ENCODE measurements around the gene DDX56. TPM values are rescaled to one million over a fixed set of nuclear protein-coding genes. Genes with fewer than 3 reads are reported as not detected.

The DDX56 gene
- total RNA-seq, 1 experiment from 2014 or later: 147 TPM

DNA sequence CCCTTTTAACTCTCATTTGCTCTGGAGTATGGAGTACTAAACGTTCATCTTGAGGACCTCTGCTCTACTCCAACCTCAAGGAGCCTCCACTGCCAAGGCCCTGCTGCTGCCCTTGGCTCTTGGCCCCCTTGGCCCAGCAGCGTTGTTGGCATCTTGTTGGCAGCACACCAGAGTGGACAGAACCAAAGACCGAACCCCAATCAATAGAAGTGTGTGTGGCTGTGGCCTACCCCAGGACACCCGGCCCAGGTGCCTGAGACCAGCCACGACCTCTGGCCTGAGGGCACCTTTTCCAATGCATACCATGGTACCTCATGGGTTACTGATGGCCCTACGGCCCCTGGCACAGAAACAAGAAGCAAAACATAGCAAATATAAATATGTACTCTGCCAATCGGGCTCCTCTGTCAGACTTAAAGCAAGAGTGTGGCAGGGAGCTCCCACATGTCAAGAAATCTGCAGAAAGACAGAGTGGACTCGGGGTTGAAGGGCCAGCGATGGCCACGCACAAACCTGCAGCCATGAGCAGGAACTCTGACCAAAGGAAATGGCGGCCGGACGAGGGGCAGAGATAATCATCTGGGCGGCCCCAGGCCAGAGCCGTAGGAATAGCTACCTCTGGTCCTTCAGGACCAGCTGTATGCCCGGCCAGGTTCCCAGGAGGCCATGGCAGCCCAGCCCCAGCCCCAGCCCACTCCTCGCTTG lies 35.5 kb downstream of the DDX56 start:
- ATAC-seq (no peak), DNase-seq (ENCODE audit: low read depth, low spot score) (no peak)
- Histone ChIP-seq H3K36me3 (ENCODE audit: control insufficient read depth, insufficient read depth, low read length) (no peaks in the 10 kb centered on the region), H3K27ac (ENCODE audit: low read length) (no peak overlapping the region), H3K4me3 (ENCODE audit: low read depth in 2 of 2, low read length in 2 of 2) (no peak overlapping the region), H3K27me3 (ENCODE audit: control insufficient read depth, insufficient read depth, low read length) (no peaks in the 10 kb centered on the region), H3K9me3 (ENCODE audit: control insufficient read depth, insufficient read depth, low read depth, low read length) (no peaks in the 10 kb centered on the region), H3K4me1 (ENCODE audit: control insufficient read depth, insufficient read depth, low read length) (no peaks in the 10 kb centered on the region)
- ChIA-PET CTCF (no interaction called here), POLR2A (interaction anchor here (1.1 kb wide), 1 partner anchor 47 kb away, joined by 6 read pairs; no protein-coding TSS in a partner anchor)
- in situ Hi-C loops (cut with HindIII; ENCODE audit: low pct_unique_long_range_greater_than_20kb, low sequenced_read_pairs): no loop called here
- no TSS peak for BruUV-seq (replicated peaks)
- intact Hi-C loops (cut with micrococcal nuclease; ENCODE audit: unreplicated experiment): no loop called here
- TF ChIP-seq, protein P1, sequence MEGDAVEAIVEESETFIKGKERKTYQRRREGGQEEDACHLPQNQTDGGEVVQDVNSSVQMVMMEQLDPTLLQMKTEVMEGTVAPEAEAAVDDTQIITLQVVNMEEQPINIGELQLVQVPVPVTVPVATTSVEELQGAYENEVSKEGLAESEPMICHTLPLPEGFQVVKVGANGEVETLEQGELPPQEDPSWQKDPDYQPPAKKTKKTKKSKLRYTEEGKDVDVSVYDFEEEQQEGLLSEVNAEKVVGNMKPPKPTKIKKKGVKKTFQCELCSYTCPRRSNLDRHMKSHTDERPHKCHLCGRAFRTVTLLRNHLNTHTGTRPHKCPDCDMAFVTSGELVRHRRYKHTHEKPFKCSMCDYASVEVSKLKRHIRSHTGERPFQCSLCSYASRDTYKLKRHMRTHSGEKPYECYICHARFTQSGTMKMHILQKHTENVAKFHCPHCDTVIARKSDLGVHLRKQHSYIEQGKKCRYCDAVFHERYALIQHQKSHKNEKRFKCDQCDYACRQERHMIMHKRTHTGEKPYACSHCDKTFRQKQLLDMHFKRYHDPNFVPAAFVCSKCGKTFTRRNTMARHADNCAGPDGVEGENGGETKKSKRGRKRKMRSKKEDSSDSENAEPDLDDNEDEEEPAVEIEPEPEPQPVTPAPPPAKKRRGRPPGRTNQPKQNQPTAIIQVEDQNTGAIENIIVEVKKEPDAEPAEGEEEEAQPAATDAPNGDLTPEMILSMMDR (IDR thresholded peaks at IDR 0.05): no peak
- TF ChIP-seq REST (IDR thresholded peaks at IDR 0.05; ENCODE audit: insufficient read depth in 1 of 2, low read depth in 2 of 2, low read length in 1 of 2): no peak
- no peak for TF ChIP-seq SIN3A (IDR thresholded peaks at IDR 0.05; ENCODE audit: borderline replicate concordance, insufficient read depth, low read depth, low read length)
- TF ChIP-seq TCF7L2 (IDR thresholded peaks at IDR 0.05; ENCODE audit: low read depth, low read length): no peak
- no peak for TF ChIP-seq POLR2AphosphoS5 (IDR thresholded peaks at IDR 0.05; ENCODE audit: low read depth, low read length)

DNA sequence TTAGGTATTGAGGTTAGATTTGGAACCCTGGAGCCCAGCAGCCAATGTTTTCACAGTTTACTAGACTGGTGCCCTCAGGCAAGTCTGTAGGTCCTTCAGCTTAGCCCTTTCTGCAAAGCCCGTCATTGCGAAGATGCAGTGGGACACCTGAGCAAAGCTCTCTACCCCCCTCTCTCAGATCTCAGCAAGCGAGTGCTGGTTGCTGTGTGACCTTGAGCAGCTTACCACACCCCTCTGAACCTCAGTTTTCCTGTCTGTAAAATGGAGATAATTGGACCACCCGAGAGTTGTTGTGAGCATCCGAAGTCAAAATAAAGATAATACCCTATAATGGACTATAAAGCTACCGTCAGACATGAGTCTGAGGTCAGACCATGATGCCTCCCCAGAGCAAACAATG lies 36.3 kb downstream of the DDX56 start:
- no peak for TF ChIP-seq REST (IDR thresholded peaks at IDR 0.05; ENCODE audit: insufficient read depth in 1 of 2, low read depth in 2 of 2, low read length in 1 of 2)
- TF ChIP-seq, protein P1 (IDR thresholded peaks at IDR 0.05): no peak
- TF ChIP-seq SIN3A (IDR thresholded peaks at IDR 0.05; ENCODE audit: borderline replicate concordance, insufficient read depth, low read depth, low read length): no peak
- no peak for TF ChIP-seq POLR2AphosphoS5 (IDR thresholded peaks at IDR 0.05; ENCODE audit: low read depth, low read length)
- no peak for TF ChIP-seq TCF7L2 (IDR thresholded peaks at IDR 0.05; ENCODE audit: low read depth, low read length)
- intact Hi-C loops (cut with micrococcal nuclease; ENCODE audit: unreplicated experiment): no loop called here
- no TSS peak for BruUV-seq (replicated peaks)
- POLR2A ChIA-PET: no interaction called here
- Histone ChIP-seq H3K36me3 (ENCODE audit: control insufficient read depth, insufficient read depth, low read length) (no peaks in the 10 kb centered on the region), H3K9me3 (ENCODE audit: control insufficient read depth, insufficient read depth, low read depth, low read length) (no peaks in the 10 kb centered on the region), H3K4me1 (ENCODE audit: control insufficient read depth, insufficient read depth, low read length) (no peaks in the 10 kb centered on the region), H3K4me3 (ENCODE audit: low read depth in 2 of 2, low read length in 2 of 2) (no peak overlapping the region), H3K27ac (ENCODE audit: low read length) (no peak overlapping the region), H3K27me3 (ENCODE audit: control insufficient read depth, insufficient read depth, low read length) (no peaks in the 10 kb centered on the region)
- CTCF ChIA-PET: no interaction called here
- in situ Hi-C loops (cut with HindIII; ENCODE audit: low pct_unique_long_range_greater_than_20kb, low sequenced_read_pairs): no loop called here
- no peak for DNase-seq (ENCODE audit: low read depth, low spot score)
- no peak for ATAC-seq
